K562 treated with DMSO at 1 percent for 48 hours (cell line): ENCODE measurements around the gene CDY1. TPM values are rescaled to one million over a fixed set of nuclear protein-coding genes. Genes with fewer than 3 reads are reported as not detected.

Experiments used
- total RNA-seq: library from RNA; unstranded; fragments of 300-600 nt; gene quantifications from 2 replicates; pipeline ENCODE4 v1.2.3, GENCODE V29; 2022; ENCODE audit warnings: low replicate concordance; ENCODE audit errors: extremely low read depth

Gene CDY1
- not detected in 2 replicates for total RNA-seq

GRCh38 chrY:25621817-25622216, at the start of gene CDY1:
CDY1 (plus strand) TSS chrY:25622117; CDS start chrY:25622443, 326 bp downstream.

